CD8-positive, alpha-beta memory T cell (primary cell): ENCODE measurements around the gene OPRD1. TPM values are rescaled to one million over a fixed set of nuclear protein-coding genes. Genes with fewer than 3 reads are reported as not detected.

Source experiments
- CTCF ChIA-PET: fragments of 350-600 bp; sonication (Branson Sonifier 250); formaldehyde crosslinking; loops from one replicate; lab custom pipeline; 2021; ENCODE audit warnings: antibody characterized with exemption; lab: Charles Lee
- POLR2A ChIA-PET: fragments of 350-600 bp; sonication (Branson Sonifier 250); formaldehyde crosslinking; loops from one replicate; lab custom pipeline; 2021; ENCODE audit warnings: antibody characterized with exemption; lab: Charles Lee
- DNase-seq, 5 donors: peaks; one replicate each; pipeline versions ENCODE4 v3.0.0 to v3.0.0-alpha.2; 2020 to 2022; ENCODE audit warnings: mixed read lengths in 1 of 5
- H3K27ac ChIP-seq: one replicate; pipeline ENCODE4 v1.7.0; 2013; ENCODE audit warnings: low read depth, mild to moderate bottlenecking, low read length, moderate library complexity
- H3K27me3 ChIP-seq: 2 replicates; pipeline ENCODE4 v1.7.0; 2013; ENCODE audit warnings: low read length, mild to moderate bottlenecking; ENCODE audit not compliant: insufficient read depth, poor library complexity, severe bottlenecking
- H3K36me3 ChIP-seq: 2 replicates; pipeline ENCODE4 v1.7.0; 2013; ENCODE audit warnings: mild to moderate bottlenecking, low read length, moderate library complexity; ENCODE audit not compliant: insufficient read depth
- H3K4me1 ChIP-seq: 2 replicates; pipeline ENCODE4 v1.7.0; 2013; ENCODE audit warnings: mild to moderate bottlenecking, low read length, moderate library complexity; ENCODE audit not compliant: insufficient read depth
- H3K4me3 ChIP-seq: 2 replicates; pipeline ENCODE4 v1.7.0; 2013; ENCODE audit warnings: mild to moderate bottlenecking, low read length
- H3K9me3 ChIP-seq: 2 replicates; pipeline ENCODE4 v1.7.0; 2013; ENCODE audit warnings: mild to moderate bottlenecking, low read length
- H3K27ac Mint-ChIP-seq, 8 donors: one replicate each; pipeline ENCODE4 v1.8.0; 2020 to 2021; ENCODE audit warnings: mixed read lengths in 8 of 8, mild to moderate bottlenecking in 6 of 8, inconsistent platforms in 3 of 8, moderate library complexity in 3 of 8
- H3K27me3 Mint-ChIP-seq, 2 donors: one replicate each; pipeline ENCODE4 v1.8.0; 2020 to 2021; ENCODE audit warnings: mixed read lengths in 2 of 2, mild to moderate bottlenecking in 1 of 2, moderate library complexity in 1 of 2
- H3K36me3 Mint-ChIP-seq, 3 donors: one replicate each; pipeline ENCODE4 v1.8.0; 2020 to 2021; ENCODE audit warnings: mixed read lengths in 3 of 3, inconsistent platforms in 1 of 3, mild to moderate bottlenecking in 1 of 3
- H3K4me1 Mint-ChIP-seq, 3 donors: one replicate each; pipeline ENCODE4 v1.8.0; 2020 to 2021; ENCODE audit warnings: mixed read lengths in 3 of 3, inconsistent platforms in 1 of 3, mild to moderate bottlenecking in 1 of 3
- H3K4me3 Mint-ChIP-seq, 7 donors: one replicate each; pipeline ENCODE4 v1.8.0; 2020 to 2021; ENCODE audit warnings: mixed read lengths in 7 of 7, mild to moderate bottlenecking in 6 of 7, moderate library complexity in 4 of 7, inconsistent platforms in 2 of 7
- H3K9me3 Mint-ChIP-seq, 5 donors: one replicate each; pipeline ENCODE4 v1.8.0; 2020 to 2022; ENCODE audit warnings: mixed read lengths in 5 of 5, mild to moderate bottlenecking in 3 of 5, moderate library complexity in 2 of 5, inconsistent platforms in 1 of 5
- polyA plus RNA-seq: library from polyadenylated mRNA; unstranded; fragments of 300-500 nt; fragmentation: Illumina TruSeq; gene quantifications from one replicate; pipeline ENCODE4 v1.2.3, GENCODE V29; 2021
- total RNA-seq, 2 experiments: library from RNA; stranded (reverse); gene quantifications; one replicate each; pipeline ENCODE4 v1.2.3, GENCODE V29; 2021

The OPRD1 gene
- total and polyA plus RNA-seq, 3 experiments from 2014 or later, result 0.02 TPM; not detected in 2

- POLR2A ChIA-PET, result no interaction called here
Measured at GRCh38 chr1:28917757-28918118, 105.8 kb downstream of the OPRD1 start.

More at GRCh38 chr1:28917757-28918118, 105.8 kb downstream of the OPRD1 start:
- Histone ChIP-seq H3K36me3 (no peaks in the 10 kb centered on the region), H3K9me3 (no peaks in the 10 kb centered on the region), H3K27me3 (no peaks in the 10 kb centered on the region), H3K27ac (no peak overlapping the region), H3K4me3 (no peak overlapping the region), H3K4me1 (peaks cover 66% of the 10 kb centered on the region)
- CTCF ChIA-PET, result interaction anchor here (0.7 to 1.2 kb wide), 2 partner anchors 9 to 36 kb away, joined by 3 read pairs; no protein-coding TSS in a partner anchor
- Mint-ChIP-seq H3K4me3 (peak overlapping the region; percentile 83 to 100 (median 99)), H3K27me3 (no peaks in the 10 kb centered on the region), H3K4me1 (peaks cover 65 to 80% (median 74%) of the 10 kb centered on the region in 3 donors), H3K9me3 (no peaks in the 10 kb centered on the region), H3K27ac (peak overlapping the region; percentile 43 to 97 (median 78)), H3K36me3 (peaks cover 0 to 37% (median 4%) of the 10 kb centered on the region in 3 donors)
- DNase-seq, result no peak

Other genes starting within 250 kb of the OPRD1 start
- gene RAB42, start 219.9 kb upstream of the OPRD1 start, total RNA-seq, result under 1 TPM; 0.35 to 0.47 TPM
- not detected for gene RAB42, start 219.9 kb upstream of the OPRD1 start, polyA plus RNA-seq
- 10 to 100 TPM; 37.8 to 39.0 TPM for gene TAF12, start 169.1 kb upstream of the OPRD1 start, total RNA-seq
- 50.4 TPM for gene TAF12, start 169.1 kb upstream of the OPRD1 start, polyA plus RNA-seq
- gene RNU11, start 163.6 kb upstream of the OPRD1 start, total RNA-seq, result not detected
- gene RNU11, start 163.6 kb upstream of the OPRD1 start, polyA plus RNA-seq, result not detected
- 10 to 100 TPM; 21.3 to 21.8 TPM for gene GMEB1, start 143.4 kb upstream of the OPRD1 start, total RNA-seq
- gene GMEB1, start 143.4 kb upstream of the OPRD1 start, polyA plus RNA-seq, result 24.3 TPM
- gene YTHDF2, start 75.2 kb upstream of the OPRD1 start, total RNA-seq, result 100 to 1,000 TPM in 1 of 2 experiments, 10 to 100 TPM in 1; 98.3 to 105 TPM
- 135 TPM for gene YTHDF2, start 75.2 kb upstream of the OPRD1 start, polyA plus RNA-seq
- gene EPB41, start 102.4 kb downstream of the OPRD1 start, total RNA-seq, result 10 to 100 TPM; 89.9 to 93.6 TPM
- 96.2 TPM for gene EPB41, start 102.4 kb downstream of the OPRD1 start, polyA plus RNA-seq